OCI-LY7 (cell line): ENCODE results near the gene PGAP6. TPM values are rescaled to one million over a fixed set of nuclear protein-coding genes. Genes with fewer than 3 reads are reported as not detected.

Experiments
- Bru-seq: library from RNA; stranded (reverse); fragments of 400-500 nt; gene quantifications from one replicate; lab custom pipeline; 2021; lab: Mats Ljungman, UMichigan
- BruChase-seq, 2 experiments: library from RNA; stranded (reverse); fragments of 400-500 nt; gene quantifications; one replicate each; lab custom pipeline; 2021; lab: Mats Ljungman, UMichigan
- BruUV-seq: library from RNA; stranded (reverse); fragments of 400-500 nt; replicated peaks from 2 replicates; lab custom pipeline; 2021; lab: Mats Ljungman, UMichigan
- CTCF ChIA-PET: fragments of 300-600 bp; sonication (Branson Sonifier 250); formaldehyde crosslinking; loops from one replicate; lab custom pipeline; 2022; ENCODE audit warnings: antibody characterized with exemption; ENCODE audit not compliant: unreplicated experiment; lab: Charles Lee
- POLR2A ChIA-PET: fragments of 300-600 bp; sonication (Branson Sonifier 250); formaldehyde crosslinking; loops from one replicate; lab custom pipeline; 2022; ENCODE audit warnings: antibody characterized with exemption; lab: Charles Lee
- DNase-seq: peaks from one replicate; pipeline ENCODE4 v3.0.0-alpha.2; 2015; ENCODE audit warnings: low spot score
- H2AFZ ChIP-seq: fragments of 200-600 bp; sonication (generic), shearing (Covaris generic); 2 replicates; pipeline ENCODE4 v1.6.1; 2014; ENCODE audit warnings: mild to moderate bottlenecking, antibody characterized with exemption, low read length, moderate library complexity
- H3K27ac ChIP-seq: fragments of 200-600 bp; sonication (generic); 2 replicates; pipeline ENCODE4 v1.5.1; 2014; ENCODE audit warnings: mixed run types, low read depth, mild to moderate bottlenecking, moderate library complexity, low read length, inconsistent platforms; ENCODE audit not compliant: poor library complexity, severe bottlenecking
- H3K36me3 ChIP-seq: fragments of 200-600 bp; sonication (generic); 2 replicates; pipeline ENCODE4 v1.6.1; 2014; ENCODE audit warnings: mild to moderate bottlenecking, antibody characterized with exemption, low read length, moderate library complexity, mixed read lengths; ENCODE audit not compliant: insufficient read depth
- H3K4me1 ChIP-seq: fragments of 200-600 bp; sonication (generic); 2 replicates; pipeline ENCODE4 v1.5.1; 2014; ENCODE audit warnings: mild to moderate bottlenecking, low read length; ENCODE audit not compliant: insufficient read depth, poor library complexity, severe bottlenecking
- H3K4me2 ChIP-seq: fragments of 200-600 bp; sonication (generic); 2 replicates; pipeline ENCODE4 v1.6.1; 2014; ENCODE audit warnings: mild to moderate bottlenecking, low read length
- H3K4me3 ChIP-seq: fragments of 200-600 bp; sonication (generic); 2 replicates; pipeline ENCODE4 v1.5.1; 2014; ENCODE audit warnings: mild to moderate bottlenecking, low read depth, low read length; ENCODE audit not compliant: poor library complexity, severe bottlenecking
- H3K79me2 ChIP-seq: fragments of 200-600 bp; sonication (generic); 2 replicates; pipeline ENCODE4 v1.6.1; 2016; ENCODE audit warnings: low read depth, mild to moderate bottlenecking, low read length, moderate library complexity, mixed read lengths; ENCODE audit not compliant: insufficient read depth
- H3K9me2 ChIP-seq: fragments of 200-600 bp; sonication (generic); 2 replicates; pipeline ENCODE4 v1.6.1; 2016; ENCODE audit warnings: mild to moderate bottlenecking, low read length, mixed read lengths; ENCODE audit not compliant: insufficient read depth
- H3K9me3 ChIP-seq: fragments of 200-600 bp; sonication (generic); 2 replicates; pipeline ENCODE4 v1.6.1; 2014; ENCODE audit warnings: mild to moderate bottlenecking, mixed run types, low read length, mixed read lengths
- H4K20me1 ChIP-seq: fragments of 200-600 bp; sonication (generic); 2 replicates; pipeline ENCODE4 v1.6.1; 2014; ENCODE audit warnings: mild to moderate bottlenecking, antibody characterized with exemption, low read length, moderate library complexity, mixed read lengths; ENCODE audit not compliant: insufficient read depth
- CTCF ChIP-seq: fragments of 200-600 bp; sonication (generic); conservative IDR thresholded peaks from 2 replicates; pipeline ENCODE4 v1.5.1; 2014; ENCODE audit warnings: mild to moderate bottlenecking, antibody characterized with exemption, low read length, moderate library complexity, mixed read lengths
- EZH2phosphoT487 ChIP-seq: fragments of 200-600 bp; sonication (generic); IDR thresholded peaks from 2 replicates; pipeline ENCODE4 v1.6.1; 2018; ENCODE audit warnings: low read depth, borderline replicate concordance, mild to moderate bottlenecking, mixed run types, antibody characterized with exemption, low read length, moderate library complexity, mixed read lengths
- intact Hi-C: fragments of 100-400 bp; cut with micrococcal nuclease; formaldehyde crosslinking; loops from one replicate; pipeline ENCODE4 v1.10.0; 2022; ENCODE audit not compliant: unreplicated experiment
- long read RNA-seq: library from polyadenylated mRNA; stranded (forward); transcript quantifications from one replicate; pipeline ENCODE4 v2.0.0, GENCODE V29; 2022
- total RNA-seq, 2 experiments: library from RNA; depleted of rRNA in 1 of 2; stranded (reverse); fragments of >200 nt in 1 of 2; shearing (Covaris generic) in 1 of 2; gene quantifications; 2 replicates each; pipeline ENCODE4 v1.2.3, GENCODE V29; 2014 to 2022

PGAP6 gene
- total RNA-seq (2014; rRNA removed; shearing (Covaris generic)) (40.1 and 50.6 TPM in 2 replicates), total RNA-seq (2022) (34.3 and 41.2 TPM in 2 replicates), Bru-seq, nascent RNA (percentile 39 among the genes with signal in this experiment), BruChase-seq, experiment 1, labeled RNA remaining after a 6-hour chase (percentile 56 among the genes with signal in this experiment), BruChase-seq, experiment 2, labeled RNA remaining after a 2-hour chase (percentile 54 among the genes with signal in this experiment)
- long read RNA-seq, transcript TMEM8A-204 (13 exons, 3,691 nt), result major isoform, 57 of 107 reads
- long read RNA-seq, partial matches to known transcripts, result 21 of 107 reads
- long read RNA-seq, other reads (novel, unspliced or antisense), result 29 of 107 reads

- Histone ChIP-seq H4K20me1 (no peaks in the 10 kb centered on the region), H3K9me2 (no peaks in the 10 kb centered on the region), H3K9me3 (no peaks in the 10 kb centered on the region), H2AFZ (no peak within 1 kb of the TSS), H3K27ac (peak within 1 kb of the TSS; percentile 89), H3K36me3 (0 out of 2 replicates have a peak, but pooled peaks cover 3% of the 10 kb centered on the region), H3K4me1 (peaks cover 13% of the 10 kb centered on the region), H3K79me2 (no peaks in the 10 kb centered on the region), H3K4me3 (peak within 1 kb of the TSS; percentile 97), H3K4me2 (peak within 1 kb of the TSS; percentile 90)
- ChIA-PET POLR2A (interaction anchor here (0.6 to 2.2 kb wide), 4 partner anchors 11 to 356 kb away, joined by 3 to 10 read pairs (median 4); partner anchors contain the start of gene MRPL28), CTCF (interaction anchor here (0.6 kb wide), 1 partner anchor 13 kb away, joined by 4 read pairs; no protein-coding TSS in a partner anchor)
- DNase-seq, result peak; percentile 83
- no TSS peak for BruUV-seq
- TF ChIP-seq EZH2phosphoT487, result no peak
- no peak for TF ChIP-seq CTCF
- intact Hi-C loops, result loop anchor here (2.0 to 5.0 kb wide), 2 partner anchors 19 to 185 kb away; partner anchors contain the start of genes DECR2, NHLRC4 and PIGQ
These were observed at the start of gene PGAP6 for GRCh38 chr16:381789-382717. TSS of gene PGAP6 (minus strand) at chr16:381978. CDS start at chr16:381821, 157 bp downstream.

- H3K36me3 ChIP-seq, result peaks cover 10% of the 10 kb centered on the region
- no peak overlapping the region for H3K27ac ChIP-seq
- no peaks in the 10 kb centered on the region for H3K9me3 ChIP-seq
- H3K9me2 ChIP-seq, result no peaks in the 10 kb centered on the region
- ChIA-PET POLR2A (no interaction called here), CTCF (no interaction called here)
- no peak for DNase-seq
- no TSS peak for BruUV-seq
- H4K20me1 ChIP-seq, result peaks cover 12% of the 10 kb centered on the region
- peaks cover 14% of the 10 kb centered on the region for H3K4me1 ChIP-seq
- intact Hi-C loops, result no loop called here
- no peak overlapping the region for H2AFZ ChIP-seq
- no peak for TF ChIP-seq EZH2phosphoT487
- TF ChIP-seq CTCF, result no peak
- H3K79me2 ChIP-seq, result peaks cover 14% of the 10 kb centered on the region; the same call in 1 of the 2 replicates
- no peak overlapping the region for H3K4me3 ChIP-seq
- no peak overlapping the region for H3K4me2 ChIP-seq
These were observed 49.1 kb upstream of the PGAP6 start for GRCh38 chr16:430904-431303.
